HEK293 (cell line): ENCODE measurements around the gene NCK1.

Experiments
- TCF7L2 ChIP-seq: IDR thresholded peaks from 2 replicates; pipeline ENCODE4 v1.6.1; 2011; ENCODE audit warnings: low read depth, mild to moderate bottlenecking, inconsistent platforms, low read length, moderate library complexity, borderline replicate concordance
- TF ChIP-seq, protein P1 (sequence below): fragments of 450-650 bp; formaldehyde crosslinking; IDR thresholded peaks from 2 replicates; pipeline ENCODE4; 2016; ENCODE audit warnings: missing biosample characterization, missing genetic modification characterization
- TF ChIP-seq, protein P2 (sequence below): fragments of 450-650 bp; formaldehyde crosslinking; IDR thresholded peaks from 2 replicates; pipeline ENCODE4 v1.5.1; 2016; ENCODE audit warnings: missing biosample characterization, missing genetic modification characterization
- TF ChIP-seq, protein P3 (sequence below): fragments of 450-650 bp; formaldehyde crosslinking; IDR thresholded peaks from 2 replicates; pipeline ENCODE4 v1.5.1; 2016; ENCODE audit warnings: missing biosample characterization, missing genetic modification characterization

DNA sequence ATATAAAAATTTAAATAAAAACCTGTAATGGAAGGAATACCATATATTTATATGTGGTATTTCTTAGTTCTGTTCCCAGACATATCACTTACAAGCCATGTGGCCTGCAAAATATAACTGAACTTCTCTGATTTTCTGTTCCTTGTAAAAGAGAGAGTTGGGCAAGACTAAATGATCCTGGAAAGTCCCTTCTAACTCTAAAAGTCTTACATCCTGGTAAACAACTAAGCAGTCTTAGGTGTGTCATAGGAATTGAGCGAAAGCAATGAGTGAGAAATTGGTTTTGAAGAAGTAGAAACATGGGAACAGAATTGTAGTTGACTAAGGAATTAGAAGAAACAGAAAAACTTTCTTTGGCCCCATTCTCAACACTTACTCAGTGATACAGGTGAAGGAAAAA, 70.5 kb downstream of the NCK1 start:
- TF ChIP-seq, protein P1, sequence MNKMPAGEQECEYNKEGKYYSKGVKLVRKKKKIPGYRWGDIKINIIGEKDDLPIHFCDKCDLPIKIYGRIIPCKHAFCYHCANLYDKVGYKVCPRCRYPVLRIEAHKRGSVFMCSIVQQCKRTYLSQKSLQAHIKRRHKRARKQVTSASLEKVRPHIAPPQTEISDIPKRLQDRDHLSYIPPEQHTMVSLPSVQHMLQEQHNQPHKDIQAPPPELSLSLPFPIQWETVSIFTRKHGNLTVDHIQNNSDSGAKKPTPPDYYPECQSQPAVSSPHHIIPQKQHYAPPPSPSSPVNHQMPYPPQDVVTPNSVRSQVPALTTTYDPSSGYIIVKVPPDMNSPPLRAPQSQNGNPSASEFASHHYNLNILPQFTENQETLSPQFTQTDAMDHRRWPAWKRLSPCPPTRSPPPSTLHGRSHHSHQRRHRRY, result no peak
- TF ChIP-seq, protein P2, sequence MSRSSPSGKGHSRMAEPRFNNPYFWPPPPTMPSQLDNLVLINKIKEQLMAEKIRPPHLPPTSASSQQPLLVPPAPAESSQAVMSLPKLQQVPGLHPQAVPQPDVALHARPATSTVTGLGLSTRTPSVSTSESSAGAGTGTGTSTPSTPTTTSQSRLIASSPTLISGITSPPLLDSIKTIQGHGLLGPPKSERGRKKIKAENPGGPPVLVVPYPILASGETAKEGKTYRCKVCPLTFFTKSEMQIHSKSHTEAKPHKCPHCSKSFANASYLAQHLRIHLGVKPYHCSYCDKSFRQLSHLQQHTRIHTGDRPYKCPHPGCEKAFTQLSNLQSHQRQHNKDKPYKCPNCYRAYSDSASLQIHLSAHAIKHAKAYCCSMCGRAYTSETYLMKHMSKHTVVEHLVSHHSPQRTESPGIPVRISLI (tag by site-specific recombination), result no peak
- TF ChIP-seq, protein P3, sequence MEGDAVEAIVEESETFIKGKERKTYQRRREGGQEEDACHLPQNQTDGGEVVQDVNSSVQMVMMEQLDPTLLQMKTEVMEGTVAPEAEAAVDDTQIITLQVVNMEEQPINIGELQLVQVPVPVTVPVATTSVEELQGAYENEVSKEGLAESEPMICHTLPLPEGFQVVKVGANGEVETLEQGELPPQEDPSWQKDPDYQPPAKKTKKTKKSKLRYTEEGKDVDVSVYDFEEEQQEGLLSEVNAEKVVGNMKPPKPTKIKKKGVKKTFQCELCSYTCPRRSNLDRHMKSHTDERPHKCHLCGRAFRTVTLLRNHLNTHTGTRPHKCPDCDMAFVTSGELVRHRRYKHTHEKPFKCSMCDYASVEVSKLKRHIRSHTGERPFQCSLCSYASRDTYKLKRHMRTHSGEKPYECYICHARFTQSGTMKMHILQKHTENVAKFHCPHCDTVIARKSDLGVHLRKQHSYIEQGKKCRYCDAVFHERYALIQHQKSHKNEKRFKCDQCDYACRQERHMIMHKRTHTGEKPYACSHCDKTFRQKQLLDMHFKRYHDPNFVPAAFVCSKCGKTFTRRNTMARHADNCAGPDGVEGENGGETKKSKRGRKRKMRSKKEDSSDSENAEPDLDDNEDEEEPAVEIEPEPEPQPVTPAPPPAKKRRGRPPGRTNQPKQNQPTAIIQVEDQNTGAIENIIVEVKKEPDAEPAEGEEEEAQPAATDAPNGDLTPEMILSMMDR (tag by site-specific recombination), result no peak
- TF ChIP-seq TCF7L2, result no peak
